ENCODE measurements around the gene NAGA. TPM values are rescaled to one million over a fixed set of nuclear protein-coding genes. Genes with fewer than 3 reads are reported as not detected.
"Not testable (repeated sequence)": the region's sequence is repeated elsewhere in the genome, so short reads cannot be mapped to it uniquely, and the experiment has no call there.

The NAGA gene
- 23.5 and 24.8 TPM in 2 replicates for total RNA-seq
- long read RNA-seq, transcript NAGA-203 (10 exons, 1,856 nt), result minor isoform, 12 of 101 reads
- long read RNA-seq, transcript NAGA-202 (10 exons, 1,869 nt), result major isoform, 30 of 101 reads
- long read RNA-seq, transcript NAGA-201 (9 exons, 3,694 nt), result minor isoform, 28 of 101 reads
- long read RNA-seq, partial matches to known transcripts, result 5 of 101 reads
- long read RNA-seq, other reads (novel, unspliced or antisense), result 26 of 101 reads

DNA sequence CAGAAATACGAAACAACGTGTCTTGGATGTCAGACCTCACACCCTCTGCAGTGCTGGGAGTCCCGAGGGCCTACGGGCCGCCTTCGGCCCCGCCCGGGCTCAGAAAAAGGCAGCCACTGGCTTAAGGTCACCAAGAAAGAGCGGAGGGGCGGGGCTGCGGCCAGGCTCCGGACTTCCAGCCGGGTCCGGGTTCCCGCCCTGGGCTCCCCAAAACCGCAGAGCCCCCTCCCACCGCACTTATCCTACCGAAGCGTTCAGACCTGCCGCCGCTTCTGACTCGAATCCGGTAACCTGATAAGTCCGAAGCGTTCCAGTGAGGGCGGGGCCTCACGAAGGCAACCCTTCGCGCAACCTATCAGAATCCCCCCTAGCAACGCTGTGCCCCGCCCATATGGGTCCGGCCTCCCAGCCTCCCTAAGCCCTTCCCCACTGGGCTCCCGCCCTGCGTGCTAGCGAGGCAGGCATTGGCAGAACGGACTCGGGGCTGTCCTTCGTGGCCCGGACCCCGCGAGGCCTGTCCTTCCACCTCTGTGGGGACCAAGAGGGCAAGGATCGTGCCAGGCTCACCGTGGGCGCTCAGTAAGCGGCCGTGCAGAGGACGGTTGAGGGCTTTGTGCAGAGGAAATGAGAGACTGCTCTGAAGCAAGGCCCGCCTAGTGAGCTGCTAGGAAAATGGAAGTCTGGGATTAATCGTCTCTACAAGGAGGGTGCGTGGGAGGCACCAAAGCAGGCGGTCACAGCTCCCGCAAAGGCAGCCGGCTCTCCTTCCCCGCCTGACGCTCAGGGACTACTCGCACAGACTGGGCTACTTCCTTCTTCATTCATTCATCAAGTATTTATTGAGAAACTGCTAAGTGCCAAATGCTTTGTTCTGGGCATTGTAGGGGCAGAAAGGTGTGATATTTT lies at the start of gene NAGA:
TSS of gene NAGA (minus strand) at position 296 of the 906 bp plus-strand sequence. CDS start 515 bp downstream, outside the sequence.
- H3K27ac Mint-ChIP-seq (ENCODE audit: unreplicated experiment), result peak within 1 kb of the TSS; percentile 95
- H3K4me1 Mint-ChIP-seq (ENCODE audit: unreplicated experiment), result peaks cover 19% of the 10 kb centered on the region
- no peaks in the 10 kb centered on the region for H3K9me3 Mint-ChIP-seq (ENCODE audit: unreplicated experiment)

DNA sequence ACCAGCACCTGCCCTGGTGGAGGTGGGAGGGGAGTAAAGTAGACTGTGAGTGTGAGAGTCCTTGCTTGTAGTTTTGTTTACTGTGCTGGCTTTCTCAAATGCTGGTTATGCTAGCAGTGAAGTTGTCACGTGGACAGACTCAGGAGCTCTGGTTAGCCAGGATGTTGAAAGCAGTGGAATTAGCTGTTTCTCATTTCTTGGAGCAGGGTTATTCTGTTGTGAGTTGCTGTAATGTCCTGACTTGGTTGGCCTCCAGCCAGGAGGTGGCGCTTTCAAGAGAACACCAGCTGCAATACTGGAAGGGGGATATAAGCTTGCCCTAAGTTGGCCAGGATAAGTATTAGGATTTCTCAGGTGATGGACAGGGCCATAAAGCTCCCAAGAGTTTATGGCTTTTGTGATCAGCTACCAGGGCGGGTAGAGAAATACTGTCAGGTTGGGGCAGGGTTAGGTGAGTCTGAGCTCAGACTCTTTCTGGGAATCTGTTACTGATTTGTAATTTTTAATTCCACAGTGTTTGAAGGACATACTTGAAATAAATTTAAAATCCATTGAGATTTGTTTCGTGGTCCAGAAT lies 46.3 kb upstream of the NAGA start:
- Mint-ChIP-seq H3K27me3 (ENCODE audit: unreplicated experiment) (no peaks in the 10 kb centered on the region), H3K36me3 (ENCODE audit: unreplicated experiment) (peaks cover 13% of the 10 kb centered on the region), H3K4me1 (ENCODE audit: unreplicated experiment) (no peaks in the 10 kb centered on the region), H3K4me3 (ENCODE audit: unreplicated experiment) (no peak overlapping the region), H3K9me3 (ENCODE audit: unreplicated experiment) (peaks cover 16% of the 10 kb centered on the region), H3K27ac (ENCODE audit: unreplicated experiment) (no peak overlapping the region)
- TF ChIP-seq, protein P1, sequence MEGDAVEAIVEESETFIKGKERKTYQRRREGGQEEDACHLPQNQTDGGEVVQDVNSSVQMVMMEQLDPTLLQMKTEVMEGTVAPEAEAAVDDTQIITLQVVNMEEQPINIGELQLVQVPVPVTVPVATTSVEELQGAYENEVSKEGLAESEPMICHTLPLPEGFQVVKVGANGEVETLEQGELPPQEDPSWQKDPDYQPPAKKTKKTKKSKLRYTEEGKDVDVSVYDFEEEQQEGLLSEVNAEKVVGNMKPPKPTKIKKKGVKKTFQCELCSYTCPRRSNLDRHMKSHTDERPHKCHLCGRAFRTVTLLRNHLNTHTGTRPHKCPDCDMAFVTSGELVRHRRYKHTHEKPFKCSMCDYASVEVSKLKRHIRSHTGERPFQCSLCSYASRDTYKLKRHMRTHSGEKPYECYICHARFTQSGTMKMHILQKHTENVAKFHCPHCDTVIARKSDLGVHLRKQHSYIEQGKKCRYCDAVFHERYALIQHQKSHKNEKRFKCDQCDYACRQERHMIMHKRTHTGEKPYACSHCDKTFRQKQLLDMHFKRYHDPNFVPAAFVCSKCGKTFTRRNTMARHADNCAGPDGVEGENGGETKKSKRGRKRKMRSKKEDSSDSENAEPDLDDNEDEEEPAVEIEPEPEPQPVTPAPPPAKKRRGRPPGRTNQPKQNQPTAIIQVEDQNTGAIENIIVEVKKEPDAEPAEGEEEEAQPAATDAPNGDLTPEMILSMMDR (IDR thresholded peaks at IDR 0.05), result no peak
- DNase-seq (ENCODE audit: extremely low spot score, unreplicated experiment), result no peak

More for the DNA sequence above, at the start of gene NAGA:
- Mint-ChIP-seq H3K4me3 (ENCODE audit: unreplicated experiment) (peak within 1 kb of the TSS; percentile 83), H3K36me3 (ENCODE audit: unreplicated experiment) (peaks cover 3% of the 10 kb centered on the region), H3K27me3 (ENCODE audit: unreplicated experiment) (no peaks in the 10 kb centered on the region)
- peak; percentile 97 for DNase-seq (ENCODE audit: extremely low spot score, unreplicated experiment)
- TF ChIP-seq, protein P1 (IDR thresholded peaks at IDR 0.05), result no peak

DNA sequence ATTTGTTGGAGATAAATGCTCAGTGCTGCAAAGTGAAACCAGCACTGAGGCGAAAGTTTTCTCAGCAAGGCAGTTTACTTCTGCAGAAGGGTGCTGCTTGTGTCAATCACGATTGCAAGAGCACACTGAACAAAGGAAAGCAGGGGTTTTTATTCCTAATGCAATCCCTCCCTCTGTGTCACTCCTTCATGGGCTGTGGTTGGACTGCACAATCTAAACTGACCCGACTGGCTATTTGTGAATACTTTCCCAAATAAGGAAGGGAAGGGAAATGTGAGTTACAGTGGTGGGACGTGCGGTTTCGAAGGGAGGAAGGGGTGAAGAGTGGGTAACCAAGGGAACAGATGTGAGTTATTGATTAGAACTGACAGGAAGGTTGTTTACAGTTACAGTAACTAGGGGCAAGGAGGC lies 44.8 kb upstream of the NAGA start:
- not testable (repeated sequence) for H3K27me3 Mint-ChIP-seq (ENCODE audit: unreplicated experiment); H3K4me1 Mint-ChIP-seq (ENCODE audit: unreplicated experiment); H3K27ac Mint-ChIP-seq (ENCODE audit: unreplicated experiment); H3K4me3 Mint-ChIP-seq (ENCODE audit: unreplicated experiment); DNase-seq (ENCODE audit: extremely low spot score, unreplicated experiment)
- Mint-ChIP-seq H3K9me3 (ENCODE audit: unreplicated experiment) (peaks cover 16% of the 10 kb centered on the region), H3K36me3 (ENCODE audit: unreplicated experiment) (peaks cover 13% of the 10 kb centered on the region)

DNA sequence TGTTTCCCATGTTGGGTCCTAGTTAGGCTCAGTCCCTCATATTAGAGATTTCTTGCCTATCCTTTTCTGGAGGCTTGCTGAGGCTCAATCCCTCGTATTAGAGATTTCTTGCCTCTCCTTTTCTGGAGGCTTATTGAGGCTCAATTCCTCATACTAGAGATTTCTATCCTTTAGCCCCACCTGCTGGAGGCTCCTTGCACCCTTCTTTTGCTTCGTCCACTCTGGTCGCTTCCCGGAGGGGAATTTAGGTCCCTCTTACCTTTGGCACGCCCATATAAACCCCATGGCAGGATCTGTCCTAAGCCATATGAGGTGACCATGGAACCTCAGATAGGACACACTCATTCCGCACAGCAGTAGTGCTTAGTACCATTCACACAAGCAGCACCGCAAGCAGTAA lies 44.1 kb upstream of the NAGA start:
- DNase-seq (ENCODE audit: extremely low spot score, unreplicated experiment), result no peak
- peaks cover 16% of the 10 kb centered on the region for H3K9me3 Mint-ChIP-seq (ENCODE audit: unreplicated experiment)
- no peak overlapping the region for H3K4me3 Mint-ChIP-seq (ENCODE audit: unreplicated experiment)
- no peaks in the 10 kb centered on the region for H3K27me3 Mint-ChIP-seq (ENCODE audit: unreplicated experiment)
- H3K4me1 Mint-ChIP-seq (ENCODE audit: unreplicated experiment), result no peaks in the 10 kb centered on the region
- TF ChIP-seq, protein P1 (IDR thresholded peaks at IDR 0.05), result peak; percentile 10
- H3K36me3 Mint-ChIP-seq (ENCODE audit: unreplicated experiment), result peaks cover 13% of the 10 kb centered on the region
- no peak overlapping the region for H3K27ac Mint-ChIP-seq (ENCODE audit: unreplicated experiment)

DNA sequence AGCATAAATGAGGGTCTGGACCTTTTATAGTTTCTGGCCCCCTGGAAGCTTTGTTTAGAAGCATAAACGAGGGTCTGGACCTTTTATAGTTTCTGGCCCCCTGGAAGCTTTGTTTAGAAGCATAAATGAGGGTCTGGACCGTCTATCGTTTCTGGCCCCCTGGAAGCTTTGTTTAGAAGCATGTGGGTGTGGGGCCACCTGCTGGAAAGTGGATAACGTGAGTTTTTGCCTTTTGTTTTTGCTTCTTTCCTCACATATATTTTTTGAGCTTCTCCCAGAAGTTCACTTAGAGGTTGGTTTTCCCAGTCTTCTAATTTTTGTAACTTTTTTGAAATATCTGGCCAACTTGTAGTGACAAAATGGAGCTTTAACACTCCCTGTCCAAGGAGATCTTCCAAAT lies 42.2 kb upstream of the NAGA start:
- not testable (repeated sequence) for H3K4me1 Mint-ChIP-seq (ENCODE audit: unreplicated experiment); DNase-seq (ENCODE audit: extremely low spot score, unreplicated experiment); H3K27ac Mint-ChIP-seq (ENCODE audit: unreplicated experiment); H3K4me3 Mint-ChIP-seq (ENCODE audit: unreplicated experiment); H3K27me3 Mint-ChIP-seq (ENCODE audit: unreplicated experiment)
- Mint-ChIP-seq H3K9me3 (ENCODE audit: unreplicated experiment) (peaks cover 16% of the 10 kb centered on the region), H3K36me3 (ENCODE audit: unreplicated experiment) (peaks cover 16% of the 10 kb centered on the region)
- TF ChIP-seq, protein P1 (IDR thresholded peaks at IDR 0.05), result peak; percentile 8
